ENCODE measurements around the gene PRKCQ.

DNA sequence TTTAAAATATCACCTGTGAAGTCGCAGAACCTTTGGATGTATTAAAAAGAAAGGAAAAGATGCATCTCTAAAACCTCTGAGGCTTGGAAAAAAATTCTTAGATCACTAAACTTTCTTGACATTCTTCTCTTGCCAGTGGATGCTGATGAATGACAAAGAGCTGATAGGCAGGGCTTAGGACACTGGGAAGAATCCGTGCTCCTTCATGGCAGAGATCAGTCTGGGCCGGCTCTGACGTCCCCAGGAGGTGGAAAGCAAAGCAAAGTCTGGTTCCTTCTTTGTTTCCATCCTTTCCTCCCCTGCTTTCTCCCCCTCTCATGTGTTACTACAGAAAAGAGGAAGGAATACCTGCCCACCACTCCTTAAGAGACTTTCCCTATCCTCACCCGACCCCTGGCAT lies 161.9 kb downstream of the PRKCQ start:
- TF ChIP-seq CTCF (IDR thresholded peaks at IDR 0.05) (no peak), POLR2A (IDR thresholded peaks at IDR 0.05) (no peak), EP300 (IDR thresholded peaks at IDR 0.05) (no peak)

Data from tibial nerve (tissue), 4 donors.